ENCODE measurements around the gene UMODL1.

UMODL1 gene

DNA sequence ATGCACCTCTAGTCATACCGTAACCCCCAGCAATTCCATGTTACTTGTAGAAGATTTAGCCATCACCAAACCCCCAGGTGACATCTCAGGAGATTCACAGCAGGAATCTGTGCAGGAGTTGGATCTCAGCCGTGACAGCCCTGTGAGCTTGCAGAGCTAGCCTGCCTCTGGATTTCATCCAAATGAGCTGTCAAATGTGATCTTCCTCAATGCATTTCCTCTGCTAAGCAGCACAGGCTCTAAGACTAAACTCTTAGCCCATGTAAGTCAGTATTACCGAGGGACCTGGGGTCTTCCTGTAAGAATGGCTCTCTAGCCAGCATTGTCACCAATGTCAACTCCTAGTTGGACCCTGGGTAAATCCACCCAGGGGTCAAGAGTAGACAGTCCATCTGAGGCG lies 41.7 kb downstream of the UMODL1 start:
- Histone ChIP-seq H3K36me3 (ENCODE audit: control insufficient read depth in 2 of 2, insufficient read depth in 1 of 2, low read length in 2 of 2) (no peaks in the 10 kb centered on the region), H3K9me3 (ENCODE audit: control insufficient read depth, insufficient read depth, low read depth, low read length) (no peaks in the 10 kb centered on the region), H3K4me3 (ENCODE audit: low read depth, low read length) (no peak overlapping the region), H3K4me1 (ENCODE audit: control insufficient read depth, insufficient read depth, low read length) (no peaks in the 10 kb centered on the region), H3K27ac (ENCODE audit: extremely low read depth, low read depth, low read length) (no peak overlapping the region)
- POLR2A ChIA-PET, result no interaction called here
- no peak for TF ChIP-seq ZNF555 (tag by site-specific recombination; conservative IDR thresholded peaks at IDR 0.05)
- TF ChIP-seq ZFP69B (tag by site-specific recombination; IDR thresholded peaks at IDR 0.05), result no peak
- CTCF ChIA-PET, result interaction anchor here (0.5 to 2.0 kb wide), 2 partner anchors 296 to 1299 kb away, joined by 4 to 5 read pairs; no protein-coding TSS in a partner anchor

- Histone ChIP-seq H3K4me1 (ENCODE audit: control insufficient read depth, insufficient read depth, low read length) (no peaks in the 10 kb centered on the region), H3K9me3 (ENCODE audit: control insufficient read depth, insufficient read depth, low read depth, low read length) (no peaks in the 10 kb centered on the region), H3K27ac (ENCODE audit: extremely low read depth, low read depth, low read length) (no peak overlapping the region), H3K4me3 (ENCODE audit: low read depth, low read length) (no peak overlapping the region), H3K36me3 (ENCODE audit: control insufficient read depth in 2 of 2, insufficient read depth in 1 of 2, low read length in 2 of 2) (no peaks in the 10 kb centered on the region)
- CTCF ChIA-PET, result interaction anchor here (1.2 to 2.0 kb wide), 3 partner anchors 12 to 297 kb away, joined by 3 to 5 read pairs (median 3); no protein-coding TSS in a partner anchor
- POLR2A ChIA-PET, result interaction anchor here (0.5 kb wide), 1 partner anchor 482 kb away, joined by 3 read pairs; no protein-coding TSS in a partner anchor
- TF ChIP-seq OSR2 (tag by site-specific recombination; IDR thresholded peaks at IDR 0.05), result no peak
- TF ChIP-seq YY2 (tag by site-specific recombination; IDR thresholded peaks at IDR 0.05), result no peak
- no peak for TF ChIP-seq ZNF341 (tag by site-specific recombination; IDR thresholded peaks at IDR 0.05; ENCODE audit: low read depth)
- TF ChIP-seq GLI2 (tag by site-specific recombination; IDR thresholded peaks at IDR 0.05; ENCODE audit: borderline replicate concordance, low read depth), result no peak
- TF ChIP-seq REST (tag by site-specific recombination; IDR thresholded peaks at IDR 0.05), result no peak
- peak; percentile 94 for TF ChIP-seq EGR2 (tag by site-specific recombination; IDR thresholded peaks at IDR 0.05; ENCODE audit: low read depth)
- no peak for TF ChIP-seq ZNF555 (tag by site-specific recombination; conservative IDR thresholded peaks at IDR 0.05)
- TF ChIP-seq ZBTB17 (tag by site-specific recombination; IDR thresholded peaks at IDR 0.05), result peak; percentile 46; the same call in 1 of the 2 replicates
- peak; percentile 86 for TF ChIP-seq ZFHX2 (tag by site-specific recombination; conservative IDR thresholded peaks at IDR 0.05)
- TF ChIP-seq ZNF184 (tag by site-specific recombination; IDR thresholded peaks at IDR 0.05), result no peak
- TF ChIP-seq ZNF488 (tag by site-specific recombination; IDR thresholded peaks at IDR 0.05), result no peak
- no peak for TF ChIP-seq ZNF658 (tag by site-specific recombination; IDR thresholded peaks at IDR 0.05)
These were observed 42.9 kb downstream of the UMODL1 start for GRCh38 chr21:42113926-42114409.

- Histone ChIP-seq H3K4me1 (ENCODE audit: control insufficient read depth, insufficient read depth, low read length) (no peaks in the 10 kb centered on the region), H3K27ac (ENCODE audit: extremely low read depth, low read depth, low read length) (no peak overlapping the region), H3K36me3 (ENCODE audit: control insufficient read depth in 2 of 2, insufficient read depth in 1 of 2, low read length in 2 of 2) (no peaks in the 10 kb centered on the region), H3K4me3 (ENCODE audit: low read depth, low read length) (no peak overlapping the region), H3K9me3 (ENCODE audit: control insufficient read depth, insufficient read depth, low read depth, low read length) (no peaks in the 10 kb centered on the region)
- ChIA-PET POLR2A (interaction anchor here (0.5 kb wide), 1 partner anchor 483 kb away, joined by 3 read pairs; no protein-coding TSS in a partner anchor), CTCF (interaction anchor here (1.6 to 4.3 kb wide), 2 partner anchors 11 to 503 kb away, joined by 3 to 36 read pairs; no protein-coding TSS in a partner anchor)
- TF ChIP-seq ZNF2 (tag by site-specific recombination; IDR thresholded peaks at IDR 0.05), result no peak
- TF ChIP-seq PRDM4 (tag by site-specific recombination; IDR thresholded peaks at IDR 0.05), result no peak
- no peak for TF ChIP-seq ZNF837 (tag by site-specific recombination; IDR thresholded peaks at IDR 0.05)
- TF ChIP-seq, protein P1, sequence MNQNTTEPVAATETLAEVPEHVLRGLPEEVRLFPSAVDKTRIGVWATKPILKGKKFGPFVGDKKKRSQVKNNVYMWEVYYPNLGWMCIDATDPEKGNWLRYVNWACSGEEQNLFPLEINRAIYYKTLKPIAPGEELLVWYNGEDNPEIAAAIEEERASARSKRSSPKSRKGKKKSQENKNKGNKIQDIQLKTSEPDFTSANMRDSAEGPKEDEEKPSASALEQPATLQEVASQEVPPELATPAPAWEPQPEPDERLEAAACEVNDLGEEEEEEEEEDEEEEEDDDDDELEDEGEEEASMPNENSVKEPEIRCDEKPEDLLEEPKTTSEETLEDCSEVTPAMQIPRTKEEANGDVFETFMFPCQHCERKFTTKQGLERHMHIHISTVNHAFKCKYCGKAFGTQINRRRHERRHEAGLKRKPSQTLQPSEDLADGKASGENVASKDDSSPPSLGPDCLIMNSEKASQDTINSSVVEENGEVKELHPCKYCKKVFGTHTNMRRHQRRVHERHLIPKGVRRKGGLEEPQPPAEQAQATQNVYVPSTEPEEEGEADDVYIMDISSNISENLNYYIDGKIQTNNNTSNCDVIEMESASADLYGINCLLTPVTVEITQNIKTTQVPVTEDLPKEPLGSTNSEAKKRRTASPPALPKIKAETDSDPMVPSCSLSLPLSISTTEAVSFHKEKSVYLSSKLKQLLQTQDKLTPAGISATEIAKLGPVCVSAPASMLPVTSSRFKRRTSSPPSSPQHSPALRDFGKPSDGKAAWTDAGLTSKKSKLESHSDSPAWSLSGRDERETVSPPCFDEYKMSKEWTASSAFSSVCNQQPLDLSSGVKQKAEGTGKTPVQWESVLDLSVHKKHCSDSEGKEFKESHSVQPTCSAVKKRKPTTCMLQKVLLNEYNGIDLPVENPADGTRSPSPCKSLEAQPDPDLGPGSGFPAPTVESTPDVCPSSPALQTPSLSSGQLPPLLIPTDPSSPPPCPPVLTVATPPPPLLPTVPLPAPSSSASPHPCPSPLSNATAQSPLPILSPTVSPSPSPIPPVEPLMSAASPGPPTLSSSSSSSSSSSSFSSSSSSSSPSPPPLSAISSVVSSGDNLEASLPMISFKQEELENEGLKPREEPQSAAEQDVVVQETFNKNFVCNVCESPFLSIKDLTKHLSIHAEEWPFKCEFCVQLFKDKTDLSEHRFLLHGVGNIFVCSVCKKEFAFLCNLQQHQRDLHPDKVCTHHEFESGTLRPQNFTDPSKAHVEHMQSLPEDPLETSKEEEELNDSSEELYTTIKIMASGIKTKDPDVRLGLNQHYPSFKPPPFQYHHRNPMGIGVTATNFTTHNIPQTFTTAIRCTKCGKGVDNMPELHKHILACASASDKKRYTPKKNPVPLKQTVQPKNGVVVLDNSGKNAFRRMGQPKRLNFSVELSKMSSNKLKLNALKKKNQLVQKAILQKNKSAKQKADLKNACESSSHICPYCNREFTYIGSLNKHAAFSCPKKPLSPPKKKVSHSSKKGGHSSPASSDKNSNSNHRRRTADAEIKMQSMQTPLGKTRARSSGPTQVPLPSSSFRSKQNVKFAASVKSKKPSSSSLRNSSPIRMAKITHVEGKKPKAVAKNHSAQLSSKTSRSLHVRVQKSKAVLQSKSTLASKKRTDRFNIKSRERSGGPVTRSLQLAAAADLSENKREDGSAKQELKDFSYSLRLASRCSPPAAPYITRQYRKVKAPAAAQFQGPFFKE (tag by site-specific recombination; IDR thresholded peaks at IDR 0.05; ENCODE audit: borderline replicate concordance), result no peak
- TF ChIP-seq GLIS2 (tag by site-specific recombination; IDR thresholded peaks at IDR 0.05), result no peak
- no peak for TF ChIP-seq ZNF292 (tag by site-specific recombination; IDR thresholded peaks at IDR 0.05; ENCODE audit: borderline replicate concordance, low read depth)
These were observed 43.5 kb downstream of the UMODL1 start for GRCh38 chr21:42114646-42115045.

All from HEK293 (cell line).